Measurements from ENCODE around the gene SSX2IP. TPM values are rescaled to one million over a fixed set of nuclear protein-coding genes. Genes with fewer than 3 reads are reported as not detected.

Gene SSX2IP
- total and polyA plus RNA-seq, 2 experiments from 2014 or later: 12.3 to 20.5 TPM

DNA sequence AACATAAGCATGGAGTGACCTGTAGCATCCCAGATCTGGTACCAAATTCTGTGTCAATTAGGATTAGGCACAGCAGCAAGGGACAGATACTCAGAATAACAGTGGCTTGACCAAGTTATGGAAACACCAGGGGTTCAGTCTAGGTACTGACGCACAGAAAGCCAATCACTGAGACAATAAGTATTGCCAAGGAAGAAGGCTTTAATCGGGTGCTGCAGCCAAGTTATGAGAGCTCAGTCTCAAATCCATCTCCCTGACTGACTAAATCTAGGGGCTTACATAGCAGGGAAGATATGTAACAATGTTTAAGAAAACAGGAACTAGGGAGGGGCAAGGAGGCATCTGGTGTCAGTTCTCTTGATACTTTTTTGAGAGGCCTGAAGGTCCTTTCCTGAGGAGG is 76.4 kb downstream of the SSX2IP start:
- H3K4me1 ChIP-seq (ENCODE audit: low read depth): peaks cover 4% of the 10 kb centered on the region
- H3K36me3 ChIP-seq: no peaks in the 10 kb centered on the region
- TF ChIP-seq, protein P1, sequence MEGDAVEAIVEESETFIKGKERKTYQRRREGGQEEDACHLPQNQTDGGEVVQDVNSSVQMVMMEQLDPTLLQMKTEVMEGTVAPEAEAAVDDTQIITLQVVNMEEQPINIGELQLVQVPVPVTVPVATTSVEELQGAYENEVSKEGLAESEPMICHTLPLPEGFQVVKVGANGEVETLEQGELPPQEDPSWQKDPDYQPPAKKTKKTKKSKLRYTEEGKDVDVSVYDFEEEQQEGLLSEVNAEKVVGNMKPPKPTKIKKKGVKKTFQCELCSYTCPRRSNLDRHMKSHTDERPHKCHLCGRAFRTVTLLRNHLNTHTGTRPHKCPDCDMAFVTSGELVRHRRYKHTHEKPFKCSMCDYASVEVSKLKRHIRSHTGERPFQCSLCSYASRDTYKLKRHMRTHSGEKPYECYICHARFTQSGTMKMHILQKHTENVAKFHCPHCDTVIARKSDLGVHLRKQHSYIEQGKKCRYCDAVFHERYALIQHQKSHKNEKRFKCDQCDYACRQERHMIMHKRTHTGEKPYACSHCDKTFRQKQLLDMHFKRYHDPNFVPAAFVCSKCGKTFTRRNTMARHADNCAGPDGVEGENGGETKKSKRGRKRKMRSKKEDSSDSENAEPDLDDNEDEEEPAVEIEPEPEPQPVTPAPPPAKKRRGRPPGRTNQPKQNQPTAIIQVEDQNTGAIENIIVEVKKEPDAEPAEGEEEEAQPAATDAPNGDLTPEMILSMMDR (IDR thresholded peaks at IDR 0.05; ENCODE audit: low read depth, low read length): no peak
- H3K4me3 ChIP-seq: no peak overlapping the region
- DNase-seq (ENCODE audit: low read depth in 1 of 2, low spot score in 1 of 2): no peak
- no peak overlapping the region for H3K27ac ChIP-seq
- H3K9me3 ChIP-seq (ENCODE audit: low read depth): peaks cover 4% of the 10 kb centered on the region
- no peaks in the 10 kb centered on the region for H3K27me3 ChIP-seq

DNA sequence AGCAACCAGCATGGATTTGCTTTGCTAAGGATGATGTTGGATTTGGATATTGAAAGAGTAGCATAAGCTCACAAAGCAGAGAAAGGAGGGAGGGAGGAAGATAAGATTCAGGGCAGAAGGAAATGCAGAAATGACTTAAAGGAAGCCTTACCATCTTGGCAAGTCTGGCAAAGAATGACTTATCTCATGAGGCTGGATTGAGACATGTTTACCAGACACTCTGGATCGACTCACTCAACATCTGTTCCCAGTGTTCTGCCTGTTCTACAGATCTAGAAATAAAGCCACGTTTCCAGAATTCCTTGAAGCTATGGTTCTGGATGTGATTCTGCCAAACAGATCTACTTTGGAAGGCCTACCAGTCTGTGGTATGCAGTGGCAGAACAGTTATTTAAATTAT is 77.2 kb downstream of the SSX2IP start:
- Histone ChIP-seq H3K27ac (no peak overlapping the region), H3K27me3 (no peaks in the 10 kb centered on the region), H3K4me3 (no peak overlapping the region), H3K4me1 (ENCODE audit: low read depth) (peaks cover 3% of the 10 kb centered on the region), H3K9me3 (ENCODE audit: low read depth) (peaks cover 4% of the 10 kb centered on the region), H3K36me3 (no peaks in the 10 kb centered on the region)
- TF ChIP-seq, protein P1 (IDR thresholded peaks at IDR 0.05; ENCODE audit: low read depth, low read length): no peak
- DNase-seq (ENCODE audit: low read depth in 1 of 2, low spot score in 1 of 2): peak in 1 of 2 donors; percentile 50

DNA sequence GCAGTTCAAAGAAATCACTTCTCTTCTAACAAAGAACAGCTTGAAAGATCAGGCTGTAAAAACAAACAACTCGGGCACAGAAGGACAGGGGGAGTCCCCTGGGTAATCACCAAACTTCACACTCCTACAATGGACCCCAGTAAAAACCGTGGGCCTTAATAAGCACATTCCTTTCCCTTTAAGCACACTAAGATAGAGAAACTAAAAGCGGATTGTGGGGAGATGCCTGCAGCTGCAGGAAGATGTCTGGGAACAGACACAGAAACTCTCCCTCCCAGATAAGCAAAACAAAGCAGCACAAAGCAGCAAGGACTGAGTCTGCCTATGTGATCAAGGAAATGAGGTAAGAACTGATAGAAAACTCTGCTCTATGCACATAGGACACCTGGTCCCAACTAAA is 78.5 kb downstream of the SSX2IP start:
- H3K27me3 ChIP-seq: no peaks in the 10 kb centered on the region
- no peak overlapping the region for H3K27ac ChIP-seq
- H3K4me1 ChIP-seq (ENCODE audit: low read depth): peaks cover 1% of the 10 kb centered on the region
- peak in 1 of 2 donors; percentile 71 for DNase-seq (ENCODE audit: low read depth in 1 of 2, low spot score in 1 of 2)
- peaks cover 4% of the 10 kb centered on the region for H3K9me3 ChIP-seq (ENCODE audit: low read depth)
- TF ChIP-seq, protein P1 (IDR thresholded peaks at IDR 0.05; ENCODE audit: low read depth, low read length): no peak
- H3K36me3 ChIP-seq: no peaks in the 10 kb centered on the region
- no peak overlapping the region for H3K4me3 ChIP-seq

DNA sequence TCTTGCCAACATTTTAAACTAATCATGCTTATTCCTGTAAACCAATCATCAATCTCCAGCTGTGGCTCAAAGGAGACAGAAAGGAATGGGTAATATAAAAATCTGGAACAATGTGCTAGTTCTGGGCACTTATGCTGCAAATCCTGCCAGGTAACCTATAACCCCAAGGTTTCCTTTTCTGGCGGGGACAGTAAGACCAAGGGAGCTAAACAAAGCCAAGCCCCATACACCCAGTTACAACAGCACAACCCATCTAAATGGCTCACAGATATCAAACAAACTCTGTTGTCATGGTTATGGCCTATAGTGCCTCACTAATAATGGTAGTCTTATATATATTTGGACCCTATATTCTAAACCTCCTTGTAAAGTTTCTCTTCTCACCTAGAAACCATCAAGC is 79.2 kb downstream of the SSX2IP start:
- TF ChIP-seq, protein P1 (IDR thresholded peaks at IDR 0.05; ENCODE audit: low read depth, low read length): no peak
- Histone ChIP-seq H3K4me1 (ENCODE audit: low read depth) (no peaks in the 10 kb centered on the region), H3K27me3 (no peaks in the 10 kb centered on the region), H3K9me3 (ENCODE audit: low read depth) (peaks cover 4% of the 10 kb centered on the region), H3K27ac (no peak overlapping the region), H3K36me3 (no peaks in the 10 kb centered on the region), H3K4me3 (no peak overlapping the region)
- no peak for DNase-seq (ENCODE audit: low read depth in 1 of 2, low spot score in 1 of 2)

DNA sequence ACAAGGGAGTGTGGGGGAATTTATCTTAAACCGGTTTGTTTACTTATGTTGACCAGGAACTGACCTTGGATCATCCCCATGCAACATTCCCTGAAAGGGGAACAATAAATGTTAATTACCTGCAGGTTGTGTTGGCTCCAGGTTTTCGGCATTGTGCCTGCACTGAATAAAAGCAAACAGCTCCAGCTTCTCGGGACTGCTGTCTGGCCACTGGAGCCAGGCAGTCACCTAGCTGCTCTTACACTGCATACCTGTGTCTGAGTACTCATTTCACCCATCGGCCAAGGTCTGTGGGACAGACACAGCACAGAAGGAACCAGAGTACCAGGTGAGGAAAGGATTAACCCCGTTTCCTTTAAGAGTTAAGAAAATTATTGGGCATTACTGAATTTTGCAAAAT is 83.3 kb downstream of the SSX2IP start:
- no peaks in the 10 kb centered on the region for H3K9me3 ChIP-seq (ENCODE audit: low read depth)
- TF ChIP-seq, protein P1 (IDR thresholded peaks at IDR 0.05; ENCODE audit: low read depth, low read length): no peak
- no peaks in the 10 kb centered on the region for H3K4me1 ChIP-seq (ENCODE audit: low read depth)
- no peaks in the 10 kb centered on the region for H3K27me3 ChIP-seq
- H3K27ac ChIP-seq: no peak overlapping the region
- H3K36me3 ChIP-seq: no peaks in the 10 kb centered on the region
- DNase-seq (ENCODE audit: low read depth in 1 of 2, low spot score in 1 of 2): no peak
- H3K4me3 ChIP-seq: no peak overlapping the region

DNA sequence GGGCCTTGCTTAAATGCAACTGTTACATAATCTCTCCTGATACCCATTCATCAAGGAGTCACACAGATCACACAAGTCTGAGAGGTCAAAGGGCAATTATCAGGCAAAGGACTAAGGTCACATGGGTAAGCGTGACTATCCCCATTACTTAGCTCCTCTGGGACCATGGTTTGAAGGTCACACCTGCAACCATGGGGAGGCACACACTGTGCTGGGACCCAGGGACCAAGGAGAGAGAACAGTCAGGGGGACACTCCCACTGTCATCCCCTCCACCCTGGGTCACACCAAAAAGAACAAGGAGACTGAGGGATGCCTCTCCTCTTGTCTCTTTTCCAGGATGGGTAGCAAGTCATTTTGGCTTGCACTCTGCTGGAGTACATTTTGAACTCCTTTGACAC is 85.1 kb downstream of the SSX2IP start:
- no peak overlapping the region for H3K4me3 ChIP-seq

More for the DNA sequence above, 85.1 kb downstream of the SSX2IP start:
- TF ChIP-seq, protein P1 (IDR thresholded peaks at IDR 0.05; ENCODE audit: low read depth, low read length): no peak
- no peaks in the 10 kb centered on the region for H3K27me3 ChIP-seq
- no peaks in the 10 kb centered on the region for H3K9me3 ChIP-seq (ENCODE audit: low read depth)
- H3K27ac ChIP-seq: no peak overlapping the region
- H3K36me3 ChIP-seq: no peaks in the 10 kb centered on the region
- DNase-seq (ENCODE audit: low read depth in 1 of 2, low spot score in 1 of 2): no peak
- no peaks in the 10 kb centered on the region for H3K4me1 ChIP-seq (ENCODE audit: low read depth)
